ENCODE measurements around the gene BCL10. TPM values are rescaled to one million over a fixed set of nuclear protein-coding genes. Genes with fewer than 3 reads are reported as not detected.
A peak's percentile ranks its signal among the peaks of the same experiment; 100 is the strongest.

The BCL10 gene
- total RNA-seq, 2 experiments from 2014 or later, result 30.6 to 32.3 TPM

- H3K27ac Mint-ChIP-seq, result no peak overlapping the region
- H3K36me3 Mint-ChIP-seq (ENCODE audit: low read depth), result peaks cover 1% of the 10 kb centered on the region
- H3K4me3 Mint-ChIP-seq, result no peak overlapping the region
- H3K4me1 Mint-ChIP-seq (ENCODE audit: low read depth), result peaks cover 32% of the 10 kb centered on the region
- H3K9me3 Mint-ChIP-seq, result no peaks in the 10 kb centered on the region
- intact Hi-C loops (cut with micrococcal nuclease), result no loop called here
- CTCF ChIA-PET, result interaction anchor here (2.1 to 2.9 kb wide), 3 partner anchors 11 to 37 kb away, joined by 9 to 11 read pairs (median 11); partner anchors contain the start of genes BCL10 and C1orf52
- H3K27me3 Mint-ChIP-seq, result peaks cover 5% of the 10 kb centered on the region
- POLR2A ChIA-PET, result interaction anchor here (0.8 to 2.1 kb wide), 4 partner anchors 12 to 38 kb away, joined by 3 to 6 read pairs (median 4); no protein-coding TSS in a partner anchor
- TF ChIP-seq, protein P1, sequence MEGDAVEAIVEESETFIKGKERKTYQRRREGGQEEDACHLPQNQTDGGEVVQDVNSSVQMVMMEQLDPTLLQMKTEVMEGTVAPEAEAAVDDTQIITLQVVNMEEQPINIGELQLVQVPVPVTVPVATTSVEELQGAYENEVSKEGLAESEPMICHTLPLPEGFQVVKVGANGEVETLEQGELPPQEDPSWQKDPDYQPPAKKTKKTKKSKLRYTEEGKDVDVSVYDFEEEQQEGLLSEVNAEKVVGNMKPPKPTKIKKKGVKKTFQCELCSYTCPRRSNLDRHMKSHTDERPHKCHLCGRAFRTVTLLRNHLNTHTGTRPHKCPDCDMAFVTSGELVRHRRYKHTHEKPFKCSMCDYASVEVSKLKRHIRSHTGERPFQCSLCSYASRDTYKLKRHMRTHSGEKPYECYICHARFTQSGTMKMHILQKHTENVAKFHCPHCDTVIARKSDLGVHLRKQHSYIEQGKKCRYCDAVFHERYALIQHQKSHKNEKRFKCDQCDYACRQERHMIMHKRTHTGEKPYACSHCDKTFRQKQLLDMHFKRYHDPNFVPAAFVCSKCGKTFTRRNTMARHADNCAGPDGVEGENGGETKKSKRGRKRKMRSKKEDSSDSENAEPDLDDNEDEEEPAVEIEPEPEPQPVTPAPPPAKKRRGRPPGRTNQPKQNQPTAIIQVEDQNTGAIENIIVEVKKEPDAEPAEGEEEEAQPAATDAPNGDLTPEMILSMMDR (IDR thresholded peaks at IDR 0.05), result no peak
- no peak for ATAC-seq
- no peak for DNase-seq
These were observed 20.5 kb upstream of the BCL10 start for GRCh38 chr1:85296980-85297379.

DNA sequence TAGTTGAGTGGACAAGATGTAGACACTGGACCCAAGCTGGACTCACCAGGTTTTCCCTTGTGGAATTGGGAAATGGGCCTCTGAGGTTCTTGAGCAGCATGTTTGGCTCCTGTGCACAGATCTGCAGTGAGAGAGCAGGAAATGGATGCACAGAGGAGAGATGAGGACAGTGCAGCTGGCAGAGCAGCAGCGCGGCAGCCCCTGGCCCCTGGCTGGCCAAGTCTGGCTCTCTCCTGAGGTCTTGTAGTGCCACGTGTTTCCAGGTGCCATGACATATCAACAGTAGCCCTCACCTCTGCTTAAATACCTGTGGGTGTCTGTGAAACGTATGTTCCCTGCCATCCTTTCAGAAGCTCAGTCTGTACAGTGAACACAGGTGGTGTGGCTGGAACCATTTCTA lies 19.2 kb upstream of the BCL10 start:
- TF ChIP-seq, protein P1 (IDR thresholded peaks at IDR 0.05), result no peak
- Mint-ChIP-seq H3K9me3 (no peaks in the 10 kb centered on the region), H3K36me3 (ENCODE audit: low read depth) (peaks cover 1% of the 10 kb centered on the region), H3K27ac (no peak overlapping the region), H3K4me1 (ENCODE audit: low read depth) (peaks cover 32% of the 10 kb centered on the region), H3K27me3 (peaks cover 5% of the 10 kb centered on the region), H3K4me3 (no peak overlapping the region)
- no peak for ATAC-seq
- DNase-seq, result no peak
- ChIA-PET CTCF (interaction anchor here (1.0 to 2.9 kb wide), 2 partner anchors 13 to 36 kb away, joined by 3 to 11 read pairs; partner anchors contain the start of gene C1orf52), POLR2A (interaction anchor here (1.0 to 1.4 kb wide), 2 partner anchors 12 to 19 kb away, joined by 3 to 4 read pairs; partner anchors contain the start of gene BCL10)
- intact Hi-C loops (cut with micrococcal nuclease), result no loop called here

DNA sequence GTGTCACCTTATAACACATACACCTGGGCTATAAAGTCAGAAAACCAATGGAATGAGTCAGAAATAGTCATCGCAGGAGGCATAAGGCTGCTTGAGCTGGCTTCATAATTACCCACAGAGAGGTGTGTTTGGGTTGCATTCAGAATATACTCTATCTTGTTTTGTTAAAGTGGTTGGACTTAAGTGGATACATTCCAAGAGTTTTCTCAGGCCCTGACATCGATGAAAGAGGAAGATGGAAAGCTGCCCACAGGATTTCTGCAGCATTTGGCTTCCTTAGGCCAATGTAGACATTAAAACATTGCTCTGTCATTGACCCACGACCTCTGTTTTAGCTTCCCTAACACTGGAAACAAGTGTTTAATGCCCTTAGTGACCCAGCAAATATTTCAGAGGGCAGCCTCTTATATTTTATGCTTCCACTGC lies 18.6 kb upstream of the BCL10 start:
- no peak for ATAC-seq
- Mint-ChIP-seq H3K4me3 (no peak overlapping the region), H3K27me3 (peaks cover 3% of the 10 kb centered on the region), H3K27ac (no peak overlapping the region), H3K36me3 (ENCODE audit: low read depth) (peaks cover 1% of the 10 kb centered on the region), H3K9me3 (no peaks in the 10 kb centered on the region), H3K4me1 (ENCODE audit: low read depth) (peaks cover 36% of the 10 kb centered on the region)
- TF ChIP-seq, protein P1 (IDR thresholded peaks at IDR 0.05), result no peak
- no peak for DNase-seq
- intact Hi-C loops (cut with micrococcal nuclease), result no loop called here
- POLR2A ChIA-PET, result interaction anchor here (1.4 kb wide), 1 partner anchor 18 kb away, joined by 4 read pairs; the partner anchor contains the start of gene BCL10
- CTCF ChIA-PET, result no interaction called here

- ATAC-seq, result no peak
- POLR2A ChIA-PET, result no interaction called here
These were observed 14.4 kb upstream of the BCL10 start for GRCh38 chr1:85290826-85291225.

GRCh38 chr1:85289848-85290335 lies 13.5 kb upstream of the BCL10 start:
- ChIA-PET CTCF (interaction anchor here (1.3 to 1.9 kb wide), 2 partner anchors 30 to 35 kb away, joined by 3 to 6 read pairs; partner anchors contain the start of gene C1orf52), POLR2A (interaction anchor here (1.4 kb wide), 1 partner anchor 14 kb away, joined by 5 read pairs; no protein-coding TSS in a partner anchor)
- ATAC-seq (peak; percentile 60), DNase-seq (no peak)
- TF ChIP-seq, protein P1 (IDR thresholded peaks at IDR 0.05), result no peak
- Mint-ChIP-seq H3K4me3 (no peak overlapping the region), H3K27me3 (peaks cover 3% of the 10 kb centered on the region), H3K27ac (no peak overlapping the region), H3K36me3 (ENCODE audit: low read depth) (no peaks in the 10 kb centered on the region), H3K9me3 (no peaks in the 10 kb centered on the region), H3K4me1 (ENCODE audit: low read depth) (peaks cover 14% of the 10 kb centered on the region)
- intact Hi-C loops (cut with micrococcal nuclease), result no loop called here

More at GRCh38 chr1:85290826-85291225, 14.4 kb upstream of the BCL10 start:
- TF ChIP-seq, protein P1 (IDR thresholded peaks at IDR 0.05), result no peak
- H3K36me3 Mint-ChIP-seq (ENCODE audit: low read depth), result no peaks in the 10 kb centered on the region
- peaks cover 3% of the 10 kb centered on the region for H3K27me3 Mint-ChIP-seq
- H3K27ac Mint-ChIP-seq, result no peak overlapping the region
- CTCF ChIA-PET, result interaction anchor here (1.3 to 1.9 kb wide), 2 partner anchors 31 to 36 kb away, joined by 3 to 6 read pairs; partner anchors contain the start of gene C1orf52
- no peak for DNase-seq
- H3K9me3 Mint-ChIP-seq, result no peaks in the 10 kb centered on the region
- peaks cover 16% of the 10 kb centered on the region for H3K4me1 Mint-ChIP-seq (ENCODE audit: low read depth)
- no peak overlapping the region for H3K4me3 Mint-ChIP-seq
- intact Hi-C loops (cut with micrococcal nuclease), result no loop called here
